GM23248 (cell line): Measurements from ENCODE around the gene MMEL1. TPM values are rescaled to one million over a fixed set of nuclear protein-coding genes. Genes with fewer than 3 reads are reported as not detected.

Experiments used
- DNase-seq: peaks from one replicate; pipeline ENCODE4 v3.0.0-alpha.2; 2015
- H2AFZ ChIP-seq: fragments of 200-600 bp; sonication (generic); 2 replicates; pipeline ENCODE4 v1.6.1; 2016; ENCODE audit warnings: antibody characterized with exemption
- H3F3A ChIP-seq: fragments of 200-600 bp; sonication (generic); 2 replicates; pipeline ENCODE4 v1.6.1; 2016; ENCODE audit warnings: mild to moderate bottlenecking, antibody characterized with exemption, mixed run types; ENCODE audit not compliant: insufficient read depth
- H3K27ac ChIP-seq: fragments of 200-600 bp; sonication (generic); 2 replicates; pipeline ENCODE4 v1.5.1; 2016; ENCODE audit warnings: mild to moderate bottlenecking
- H3K27me3 ChIP-seq: fragments of 200-600 bp; sonication (generic); replicated peaks from 2 replicates; pipeline ENCODE4 v1.6.1; 2016; ENCODE audit warnings: mild to moderate bottlenecking; ENCODE audit not compliant: insufficient read depth
- H3K36me3 ChIP-seq: fragments of 200-600 bp; sonication (generic); 2 replicates; pipeline ENCODE4 v1.6.1; 2016; ENCODE audit warnings: low read depth, mild to moderate bottlenecking
- H3K4me1 ChIP-seq: fragments of 200-600 bp; sonication (generic); 2 replicates; pipeline ENCODE4 v1.6.1; 2016; ENCODE audit warnings: mild to moderate bottlenecking; ENCODE audit not compliant: insufficient read depth
- H3K4me2 ChIP-seq: fragments of 200-600 bp; sonication (generic); one replicate; pipeline ENCODE4 v1.6.1; 2016; ENCODE audit warnings: mild to moderate bottlenecking; ENCODE audit not compliant: unreplicated experiment
- H3K4me3 ChIP-seq: fragments of 200-600 bp; sonication (generic); 2 replicates; pipeline ENCODE4 v1.5.1; 2016; ENCODE audit warnings: mild to moderate bottlenecking
- H3K79me2 ChIP-seq: fragments of 200-600 bp; sonication (generic); 2 replicates; pipeline ENCODE4 v1.6.1; 2016; ENCODE audit warnings: mild to moderate bottlenecking; ENCODE audit not compliant: insufficient read depth
- H3K9ac ChIP-seq: fragments of 200-600 bp; sonication (generic); 2 replicates; pipeline ENCODE4 v1.6.1; 2016; ENCODE audit warnings: mild to moderate bottlenecking
- H3K9me2 ChIP-seq: fragments of 200-600 bp; sonication (generic); 2 replicates; pipeline ENCODE4 v1.6.1; 2016; ENCODE audit warnings: mixed run types, mild to moderate bottlenecking, moderate library complexity; ENCODE audit not compliant: insufficient read depth
- H3K9me3 ChIP-seq: fragments of 200-600 bp; sonication (generic); one replicate; pipeline ENCODE4 v1.6.1; 2017; ENCODE audit warnings: low read depth
- H4K20me1 ChIP-seq: fragments of 200-600 bp; sonication (generic); 2 replicates; pipeline ENCODE4 v1.6.0; 2016; ENCODE audit not compliant: insufficient read depth
- EZH2 ChIP-seq: fragments of 200-600 bp; sonication (generic); IDR thresholded peaks from 2 replicates; pipeline ENCODE4 v1.6.1; 2018; ENCODE audit warnings: antibody characterized with exemption, mild to moderate bottlenecking; ENCODE audit not compliant: insufficient read depth, poor library complexity, severe bottlenecking
- EZH2phosphoT487 ChIP-seq: fragments of 200-600 bp; sonication (generic); IDR thresholded peaks from 2 replicates; pipeline ENCODE4 v1.6.1; 2018; ENCODE audit warnings: antibody characterized with exemption, moderate library complexity, mild to moderate bottlenecking, low read depth; ENCODE audit not compliant: insufficient read depth
- WGBS, 2 experiments: methylation state at CpG; one replicate each; pipeline ENCODE4 v1.1.6; 2015 to 2017; ENCODE audit warnings: low lambda C conversion rate in 2 of 2, low coverage in 1 of 2; ENCODE audit errors: missing lambda C conversion rate in 2 of 2; 5-methylcytosine and 5-hydroxymethylcytosine counted together
- in situ Hi-C: fragments of 300-500 bp; cut with MboI; formaldehyde crosslinking; loops from 2 replicates; pipeline ENCODE4 v1.15.0; 2020
- polyA plus RNA-seq: library from polyadenylated mRNA; unstranded; fragments of >200 nt; fragmentation: Nextera tagmentation; extraction: Ambion mirVana; gene quantifications from 2 replicates; pipeline ENCODE4 v1.2.1, GENCODE V29; 2016
- total RNA-seq: library from RNA; depleted of rRNA; stranded (reverse); fragments of >200 nt; shearing (Covaris generic); gene quantifications from 2 replicates; pipeline ENCODE4 v1.2.3, GENCODE V29; 2014

Gene MMEL1
- total and polyA plus RNA-seq, 2 experiments from 2014 or later, result not detected

DNA sequence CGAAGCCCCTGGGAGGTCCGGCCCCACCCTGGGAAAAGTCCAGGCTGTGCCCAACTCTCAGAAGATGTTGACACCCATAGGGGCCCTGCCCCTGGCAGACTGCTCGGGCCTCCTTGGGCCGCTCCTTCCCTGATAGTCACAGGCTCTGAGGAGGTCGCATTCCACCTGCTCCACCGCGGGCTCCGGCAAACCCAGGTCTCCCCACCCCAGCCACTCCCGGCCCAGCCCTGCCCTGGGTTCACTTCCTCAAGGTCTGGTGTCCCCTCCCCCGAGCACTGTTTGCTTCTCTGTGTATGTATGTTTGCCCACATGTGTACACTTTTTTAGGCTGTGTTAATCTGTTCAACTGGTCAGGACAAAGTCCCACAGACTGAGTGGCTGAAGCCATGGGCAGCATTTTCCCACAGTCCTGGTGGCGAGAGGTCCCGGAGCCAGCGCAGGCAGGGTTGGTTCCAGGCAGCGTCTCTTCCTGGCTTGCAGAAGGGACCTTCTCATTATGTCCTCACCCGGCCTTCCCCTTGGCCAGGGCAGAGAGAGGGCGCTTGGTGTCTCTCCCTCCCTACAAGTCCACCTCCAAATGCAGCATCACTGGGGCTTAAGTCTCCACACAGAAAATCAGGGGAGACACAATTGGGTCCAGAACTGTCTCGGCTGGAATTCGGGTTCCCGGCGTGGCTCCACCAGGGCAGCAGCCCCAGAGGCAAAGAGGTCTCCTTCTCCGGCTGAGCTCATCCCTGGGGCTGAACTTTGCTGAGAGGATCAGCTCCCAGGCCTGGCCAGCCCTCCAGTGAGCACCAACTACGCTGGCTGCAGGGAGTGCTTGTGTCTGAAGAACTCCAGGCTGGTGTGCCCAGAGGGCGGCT, 56.8 kb downstream of the MMEL1 start:
- Histone ChIP-seq H3K79me2 (no peaks in the 10 kb centered on the region), H3K4me1 (no peaks in the 10 kb centered on the region), H3K36me3 (no peaks in the 10 kb centered on the region), H3K9me2 (no peaks in the 10 kb centered on the region), H3K27me3 (peaks cover 14% of the 10 kb centered on the region), H3K4me2 (no peak overlapping the region), H3F3A (no peaks in the 10 kb centered on the region), H3K9ac (no peak overlapping the region), H3K27ac (no peak overlapping the region), H4K20me1 (no peaks in the 10 kb centered on the region), H3K4me3 (no peak overlapping the region), H3K9me3 (no peaks in the 10 kb centered on the region), H2AFZ (no peak overlapping the region)
- DNase-seq, result no peak
- WGBS, 2 experiments, result 60 to 62% methylated on average over 16 to 23 of the region's 23 CpGs
- TF ChIP-seq EZH2phosphoT487, result no peak
- no peak for TF ChIP-seq EZH2
- in situ Hi-C loops, result no loop called here

DNA sequence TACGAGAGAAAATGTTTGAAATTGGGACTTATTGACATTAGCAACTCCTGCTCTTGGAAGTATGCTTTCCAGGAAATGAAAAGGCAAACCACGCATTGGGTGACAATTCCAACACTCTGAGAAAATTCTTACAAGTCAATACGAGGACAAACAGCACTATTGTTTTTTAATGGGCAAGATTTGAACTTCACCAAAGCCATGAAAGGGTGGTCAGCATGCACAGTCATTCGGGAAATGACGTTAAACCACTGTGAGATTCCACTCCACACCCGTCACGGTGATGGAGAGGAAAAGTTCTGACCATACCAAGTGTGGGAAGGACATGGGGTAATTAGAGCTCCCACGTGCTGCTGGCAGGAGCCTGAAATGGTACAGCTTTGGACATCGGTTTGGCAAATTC, 58.5 kb downstream of the MMEL1 start:
- no peak overlapping the region for H3K9ac ChIP-seq
- no peak overlapping the region for H3K4me3 ChIP-seq
- in situ Hi-C loops, result no loop called here
- no peaks in the 10 kb centered on the region for H3K4me1 ChIP-seq
- no peak overlapping the region for H3K4me2 ChIP-seq
- H3K36me3 ChIP-seq, result no peaks in the 10 kb centered on the region
- 42 to 43% methylated on average over 9 of the region's 9 CpGs for WGBS, 2 experiments
- no peak overlapping the region for H2AFZ ChIP-seq
- no peaks in the 10 kb centered on the region for H3K9me3 ChIP-seq
- no peak overlapping the region for H3K27ac ChIP-seq
- H3K27me3 ChIP-seq, result peaks cover 23% of the 10 kb centered on the region
- no peaks in the 10 kb centered on the region for H3K9me2 ChIP-seq
- DNase-seq, result no peak
- H4K20me1 ChIP-seq, result no peaks in the 10 kb centered on the region
- H3K79me2 ChIP-seq, result no peaks in the 10 kb centered on the region
- no peak for TF ChIP-seq EZH2phosphoT487
- no peak for TF ChIP-seq EZH2
- H3F3A ChIP-seq, result no peaks in the 10 kb centered on the region

GRCh38 chr1:2573250-2573920, 59.4 kb downstream of the MMEL1 start:
- H4K20me1 ChIP-seq, result no peaks in the 10 kb centered on the region
- H3K4me2 ChIP-seq, result no peak overlapping the region
- no peaks in the 10 kb centered on the region for H3F3A ChIP-seq
- WGBS, 2 experiments, result 50 to 55% methylated on average over 8 of the region's 8 CpGs
- no peaks in the 10 kb centered on the region for H3K79me2 ChIP-seq
- H3K4me1 ChIP-seq, result no peaks in the 10 kb centered on the region
- DNase-seq, result no peak
- H3K9ac ChIP-seq, result no peak overlapping the region
- no peak overlapping the region for H3K27ac ChIP-seq
- H3K27me3 ChIP-seq, result peaks cover 23% of the 10 kb centered on the region
- no peaks in the 10 kb centered on the region for H3K36me3 ChIP-seq
- in situ Hi-C loops, result no loop called here
- H2AFZ ChIP-seq, result no peak overlapping the region
- TF ChIP-seq EZH2phosphoT487 (no peak), EZH2 (no peak)
- H3K4me3 ChIP-seq, result no peak overlapping the region
- H3K9me3 ChIP-seq, result no peaks in the 10 kb centered on the region
- no peaks in the 10 kb centered on the region for H3K9me2 ChIP-seq

DNA sequence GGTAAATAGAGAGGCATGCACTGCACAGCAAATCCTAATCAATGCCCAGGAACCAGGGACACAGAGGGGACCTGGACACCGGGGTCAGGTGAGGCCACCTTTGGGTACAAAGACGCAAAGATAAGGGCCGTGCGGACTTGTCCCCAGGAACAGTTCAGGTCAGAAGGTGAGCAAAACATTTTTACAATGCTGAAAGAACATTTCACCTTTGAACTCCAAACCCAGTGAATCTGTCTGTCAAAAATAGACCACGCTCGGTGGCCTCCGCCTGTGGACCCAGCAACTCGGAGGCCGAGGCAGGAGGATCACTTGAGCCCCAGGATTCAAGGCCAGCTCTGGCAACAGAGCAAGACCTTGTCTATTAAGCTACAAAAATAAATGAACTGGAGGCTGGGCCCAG, 61.5 kb downstream of the MMEL1 start:
- WGBS, 2 experiments, result 64% methylated on average over 9 of the region's 9 CpGs
- Histone ChIP-seq H3F3A (no peaks in the 10 kb centered on the region), H3K36me3 (no peaks in the 10 kb centered on the region), H3K79me2 (no peaks in the 10 kb centered on the region), H4K20me1 (no peaks in the 10 kb centered on the region), H3K4me1 (no peaks in the 10 kb centered on the region), H3K9ac (no peak overlapping the region), H3K27ac (no peak overlapping the region), H2AFZ (no peak overlapping the region), H3K9me3 (no peaks in the 10 kb centered on the region), H3K9me2 (no peaks in the 10 kb centered on the region), H3K27me3 (peaks cover 25% of the 10 kb centered on the region), H3K4me2 (no peak overlapping the region), H3K4me3 (no peak overlapping the region)
- TF ChIP-seq EZH2 (no peak), EZH2phosphoT487 (no peak)
- in situ Hi-C loops, result no loop called here
- no peak for DNase-seq
